Retina (tissue), 1 donor: Measurements from ENCODE around the gene HBEGF.

Experiments used
- DNase-seq: peaks from one replicate; pipeline ENCODE4 v3.0.0-alpha.2; 2016

HBEGF gene

GRCh38 chr5:140346348-140347221, at the start of gene HBEGF:
HBEGF (minus strand) TSS chr5:140346603; CDS start chr5:140346328, 275 bp downstream.
- no peak for DNase-seq

DNA sequence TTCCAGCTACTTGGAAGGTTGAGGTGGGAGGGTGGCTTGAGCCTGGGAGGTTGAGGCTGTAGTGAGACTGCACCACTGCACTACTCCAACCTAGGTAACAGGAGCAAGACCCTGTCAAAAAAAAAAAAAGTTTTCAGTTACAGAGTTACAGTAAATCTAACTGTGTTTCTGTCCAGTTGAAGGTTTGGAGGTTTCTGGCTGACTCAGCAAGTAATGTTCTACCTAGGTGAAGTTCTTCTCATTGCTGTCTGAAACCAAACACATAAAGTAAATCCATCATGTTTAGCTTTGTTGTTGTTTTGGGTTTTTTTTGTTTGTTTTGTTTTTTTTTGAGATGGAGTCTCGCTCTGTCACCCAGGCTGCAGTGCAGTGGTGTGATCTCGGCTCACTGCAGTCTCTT, 47.3 kb upstream of the HBEGF start:
- no peak for DNase-seq

DNA sequence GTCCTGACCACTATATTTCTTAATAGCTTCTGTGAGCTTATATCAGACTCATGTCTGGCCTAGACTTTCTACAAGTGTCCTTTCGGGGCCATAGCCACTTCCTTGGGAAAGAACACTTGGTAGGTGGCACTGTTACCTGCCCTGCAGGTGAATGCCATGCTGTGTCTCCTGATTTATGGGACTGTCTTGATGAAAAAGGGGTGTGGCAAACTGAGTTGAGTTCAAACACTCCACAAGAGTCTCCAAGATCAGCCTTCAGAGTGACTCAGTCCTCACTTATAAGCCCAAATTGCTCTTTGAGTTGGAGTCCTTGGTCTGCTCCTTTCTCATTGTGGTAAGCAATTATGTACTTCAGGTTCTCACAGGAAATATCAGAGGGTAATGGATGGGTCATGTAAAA, 45.3 kb upstream of the HBEGF start:
- DNase-seq: no peak

- no peak for DNase-seq
These were observed 44.9 kb upstream of the HBEGF start for GRCh38 chr5:140391312-140391711.

GRCh38 chr5:140388052-140388451, 41.6 kb upstream of the HBEGF start:
- no peak for DNase-seq

DNA sequence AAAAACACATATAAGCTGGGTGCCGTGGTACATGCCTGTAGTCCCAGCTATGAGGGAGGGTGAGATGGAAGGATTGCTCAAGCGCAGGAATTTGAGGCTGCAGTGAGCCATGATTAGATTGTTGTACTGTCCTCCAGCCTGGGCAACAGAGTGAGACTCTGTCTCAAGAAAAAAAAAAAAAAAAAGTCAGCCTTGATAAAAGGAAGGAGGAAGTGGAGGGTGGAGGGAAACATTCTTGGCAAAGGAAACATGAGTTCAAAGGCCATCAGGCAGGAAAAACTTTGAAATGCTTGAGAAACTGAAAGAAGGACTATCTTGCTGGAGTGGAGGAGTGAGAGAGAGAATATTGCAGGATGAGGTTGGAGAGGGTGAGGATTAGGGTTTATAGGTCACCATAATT, 36.9 kb upstream of the HBEGF start:
- no peak for DNase-seq

DNA sequence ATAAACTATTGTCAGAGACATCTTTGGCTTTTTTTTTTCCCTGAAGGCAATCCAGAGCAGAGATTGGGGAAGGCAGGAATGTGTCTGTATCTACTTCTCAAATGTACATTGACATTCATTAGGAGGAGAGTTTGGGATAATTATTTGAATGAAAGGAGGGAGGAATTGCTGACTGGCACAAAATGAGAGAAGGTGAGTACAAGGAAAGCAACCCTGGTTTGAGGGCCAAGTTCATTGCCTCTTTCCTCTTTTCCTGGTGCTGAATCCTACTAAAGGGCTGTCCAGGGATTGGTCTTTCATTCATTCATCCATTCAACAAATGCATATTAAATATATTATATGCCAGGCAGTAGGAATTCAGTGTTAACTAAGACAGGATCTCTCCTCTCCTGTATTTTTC, 36.5 kb upstream of the HBEGF start:
- no peak for DNase-seq

- no peak for DNase-seq
These were observed 35.6 kb upstream of the HBEGF start for GRCh38 chr5:140381972-140382371.

DNA sequence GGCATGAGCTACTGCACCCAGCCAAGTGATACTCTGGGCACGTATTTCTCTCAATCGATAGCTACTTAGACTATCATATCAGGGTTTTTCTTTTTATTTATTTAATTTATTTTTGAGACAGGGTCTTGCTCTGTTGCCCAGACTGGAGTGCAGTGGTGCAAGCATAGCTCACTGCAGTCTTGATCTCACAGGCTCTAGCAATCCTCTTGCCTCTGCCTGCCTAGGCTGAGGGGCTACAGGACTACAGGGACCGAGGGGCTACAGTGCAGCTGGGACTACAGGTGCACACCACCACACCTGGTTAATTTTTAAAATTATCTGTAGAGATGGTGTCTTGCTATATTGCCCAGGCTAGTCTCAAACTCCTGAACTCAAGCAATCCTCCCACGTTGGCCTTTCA, 34.9 kb upstream of the HBEGF start:
- no peak for DNase-seq

DNA sequence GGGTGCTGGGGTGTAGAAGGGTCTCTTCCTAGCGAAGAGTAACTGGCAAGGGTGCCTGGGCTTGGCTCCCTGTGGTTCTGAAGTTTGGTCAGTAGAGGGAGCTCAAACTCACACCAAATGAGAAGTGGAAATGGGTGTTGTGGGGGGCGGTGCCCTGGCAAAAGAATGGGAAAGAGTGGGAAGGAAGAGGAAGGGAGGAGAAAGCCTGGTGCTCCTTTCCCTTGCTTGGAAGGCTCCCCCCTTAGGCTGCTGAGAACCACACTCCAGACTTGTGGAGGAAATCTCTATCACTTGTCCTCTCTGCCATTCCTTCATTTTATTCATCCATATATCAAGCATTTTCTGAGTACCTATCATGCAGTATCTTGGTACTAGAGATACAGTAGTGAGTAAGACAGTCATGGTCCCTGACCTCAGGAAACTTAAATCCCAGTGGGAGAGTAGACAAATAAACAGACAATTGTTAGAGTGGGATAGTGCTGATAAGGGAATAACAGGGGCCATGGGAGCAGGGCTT, 26.6 kb upstream of the HBEGF start:
- peak; percentile 71 for DNase-seq

GRCh38 chr5:140371356-140372151, 25.2 kb upstream of the HBEGF start:
- no peak for DNase-seq

DNA sequence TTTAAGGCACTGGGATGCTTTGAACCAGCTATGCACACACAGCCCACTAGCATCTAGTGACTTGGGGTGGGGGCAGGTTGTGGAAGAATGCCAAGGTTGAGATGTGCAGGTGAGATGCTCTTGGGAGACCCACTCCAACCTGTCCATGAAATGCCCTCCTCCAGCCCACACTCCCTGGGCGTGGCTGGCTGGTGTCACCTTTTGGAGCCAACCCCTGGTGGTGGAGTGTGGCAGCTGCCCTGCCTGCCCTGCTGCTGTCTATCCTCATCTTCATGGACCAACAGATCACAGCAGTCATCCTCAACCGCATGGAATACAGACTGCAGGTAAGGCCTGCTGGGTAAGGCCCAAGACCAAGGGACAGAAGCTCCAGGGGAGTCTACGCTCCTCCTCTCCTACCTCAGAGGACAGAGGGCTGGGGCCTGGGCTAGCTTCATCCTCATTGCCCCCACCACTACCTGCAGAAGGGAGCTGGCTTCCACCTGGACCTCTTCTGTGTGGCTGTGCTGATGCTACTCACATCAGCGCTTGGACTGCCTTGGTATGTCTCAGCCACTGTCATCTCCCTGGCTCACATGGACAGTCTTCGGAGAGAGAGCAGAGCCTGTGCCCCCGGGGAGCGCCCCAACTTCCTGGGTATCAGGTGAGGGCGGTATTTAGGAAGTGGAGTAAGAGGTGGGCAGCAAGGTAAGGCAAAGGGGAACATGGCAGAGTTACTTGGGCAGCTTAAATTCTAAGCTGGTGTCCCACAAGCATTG, 21.0 kb upstream of the HBEGF start:
- no peak for DNase-seq

- no peak for DNase-seq
These were observed 20.3 kb upstream of the HBEGF start for GRCh38 chr5:140366589-140367255.

GRCh38 chr5:140365941-140366340, 19.5 kb upstream of the HBEGF start:
- DNase-seq: no peak

DNA sequence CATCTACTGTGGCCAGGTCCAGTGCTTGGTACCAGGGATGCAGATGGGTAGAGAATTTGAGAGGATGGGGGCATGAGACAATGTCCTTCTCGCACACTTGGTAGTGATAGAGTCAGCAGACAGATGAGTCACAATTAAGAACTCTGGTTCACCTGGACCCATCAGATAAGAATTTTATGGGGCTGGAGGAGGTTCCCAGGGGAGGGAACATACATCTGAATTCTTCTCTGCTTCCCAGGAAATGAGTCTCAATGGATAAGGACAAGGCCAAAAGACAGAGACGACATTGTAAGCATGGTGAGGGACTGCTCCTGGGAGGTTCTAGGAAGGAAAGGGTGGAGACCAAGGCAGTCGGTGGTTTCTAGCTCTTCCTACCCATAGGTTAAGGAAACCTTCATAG, 18.9 kb upstream of the HBEGF start:
- no peak for DNase-seq

GRCh38 chr5:140364472-140364765, 18.0 kb upstream of the HBEGF start:
- DNase-seq: no peak

DNA sequence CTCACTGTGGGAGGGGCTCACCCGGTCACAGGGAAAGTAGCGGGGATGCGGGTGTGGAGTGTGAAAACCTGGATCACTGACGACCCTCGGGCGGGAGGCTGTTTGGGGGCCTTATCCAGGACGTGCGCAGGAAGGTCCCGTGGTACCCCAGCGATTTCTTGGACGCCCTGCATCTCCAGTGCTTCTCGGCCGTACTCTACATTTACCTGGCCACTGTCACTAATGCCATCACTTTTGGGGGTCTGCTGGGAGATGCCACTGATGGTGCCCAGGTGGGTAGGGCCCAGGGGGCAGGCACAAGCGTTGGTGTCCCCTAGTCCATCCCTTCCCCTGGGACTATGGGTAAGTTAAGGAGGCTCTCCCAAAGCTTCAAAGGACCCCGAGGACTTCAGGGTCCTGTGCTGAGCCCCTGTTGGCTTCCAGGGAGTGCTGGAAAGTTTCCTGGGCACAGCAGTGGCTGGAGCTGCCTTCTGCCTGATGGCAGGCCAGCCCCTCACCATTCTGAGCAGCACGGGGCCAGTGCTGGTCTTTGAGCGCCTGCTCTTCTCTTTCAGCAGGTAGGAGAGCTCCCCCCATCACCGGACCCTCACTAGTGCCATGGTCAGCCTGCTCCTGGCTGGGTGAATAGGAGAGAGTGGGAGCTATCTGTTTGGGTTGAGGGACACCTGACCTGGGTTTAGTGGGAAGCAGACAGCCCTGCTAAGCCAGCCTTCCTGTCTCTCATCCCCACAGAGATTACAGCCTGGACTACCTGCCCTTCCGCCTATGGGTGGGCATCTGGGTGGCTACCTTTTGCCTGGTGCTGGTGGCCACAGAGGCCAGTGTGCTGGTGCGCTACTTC, 17.4 kb upstream of the HBEGF start:
- DNase-seq: no peak

- DNase-seq: peak; percentile 75
These were observed 16.6 kb upstream of the HBEGF start for GRCh38 chr5:140362875-140363630.

GRCh38 chr5:140362311-140362710, 15.9 kb upstream of the HBEGF start:
- DNase-seq: no peak

- no peak for DNase-seq
These were observed 15.5 kb upstream of the HBEGF start for GRCh38 chr5:140361901-140362300.
